Activated CD4-positive, CD25-positive, alpha-beta regulatory T cell treated with anti-CD3 and anti-CD28 coated beads, Interleukin-2, amount 50 U/mL, for 16 hours (primary cell): ENCODE results near the gene SAMD4A.
"Not testable (repeated sequence)": the region's sequence is repeated elsewhere in the genome, so short reads cannot be mapped to it uniquely, and the experiment has no call there.

Experiments used
- DNase-seq: peaks from one replicate; pipeline ENCODE4 v3.0.0-alpha.2; 2020; ENCODE audit warnings: low read depth, low spot score

Gene SAMD4A

DNA sequence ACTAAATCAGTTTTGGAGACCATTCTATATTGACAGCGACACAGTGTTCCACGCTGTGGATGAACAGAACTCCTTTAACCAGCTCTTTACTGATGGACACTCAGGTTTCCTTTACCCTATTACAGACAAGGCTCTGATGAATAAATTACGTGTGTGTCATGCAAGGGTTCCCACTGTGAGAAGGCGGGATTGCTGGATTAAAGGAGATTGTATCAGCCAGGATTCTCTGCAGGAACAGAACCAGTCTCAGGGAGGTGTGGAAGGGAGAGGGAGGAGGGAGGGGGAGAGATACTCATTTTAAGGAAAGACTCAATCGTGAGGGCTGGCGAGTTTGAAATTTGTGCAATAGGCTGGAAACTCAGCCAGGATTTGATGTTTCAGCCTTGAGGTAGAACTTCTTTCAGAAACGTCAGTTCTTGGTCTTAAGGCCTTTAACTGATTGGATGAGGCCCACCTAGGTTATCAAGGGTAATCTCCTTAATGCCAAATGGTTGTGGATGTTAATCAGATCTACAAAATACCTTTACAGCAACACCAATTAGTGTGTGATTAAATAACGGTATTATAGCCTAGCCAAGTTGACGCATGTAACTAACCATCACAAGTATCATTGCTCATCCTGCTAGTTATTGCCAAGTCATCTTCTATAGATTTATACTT is 231.7 kb downstream of the SAMD4A start:
- no peak for DNase-seq

DNA sequence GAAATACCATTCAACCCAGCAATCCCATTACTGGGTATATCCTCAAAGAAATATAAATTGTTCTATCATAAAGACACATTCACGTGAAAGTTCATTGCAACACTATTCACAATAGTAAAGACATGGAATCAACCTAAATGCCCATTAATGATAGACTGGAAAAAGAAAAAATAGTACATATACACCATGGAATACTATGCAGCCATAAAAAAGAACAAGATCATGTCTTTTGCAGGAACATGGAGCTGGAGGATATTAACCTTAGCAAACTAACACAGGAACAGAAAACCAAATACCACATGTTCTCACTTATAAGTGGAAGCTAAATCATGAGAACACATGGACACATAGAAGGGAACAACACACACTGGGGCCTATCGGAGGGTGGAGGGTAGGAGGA is 234.6 kb downstream of the SAMD4A start:
- DNase-seq = not testable (repeated sequence)

DNA sequence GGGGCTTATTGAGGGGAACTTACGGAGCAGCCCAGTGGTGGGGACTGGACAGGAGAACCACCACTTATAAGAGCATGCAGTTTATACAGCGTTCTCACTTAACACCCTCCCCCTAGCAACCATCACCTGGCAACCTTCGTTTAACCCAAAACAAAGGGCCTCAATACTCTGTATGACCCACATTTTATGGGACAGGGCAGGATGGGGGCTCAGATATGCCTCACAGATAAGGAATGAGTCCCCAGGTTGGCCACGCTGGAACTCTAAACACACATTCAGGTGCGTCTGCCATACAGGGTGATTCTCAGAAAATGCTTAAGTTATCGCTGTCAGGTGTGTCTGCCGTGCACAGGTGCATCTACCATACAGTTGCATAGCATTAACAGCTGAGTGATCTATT is 236.5 kb downstream of the SAMD4A start:
- DNase-seq = no peak

DNA sequence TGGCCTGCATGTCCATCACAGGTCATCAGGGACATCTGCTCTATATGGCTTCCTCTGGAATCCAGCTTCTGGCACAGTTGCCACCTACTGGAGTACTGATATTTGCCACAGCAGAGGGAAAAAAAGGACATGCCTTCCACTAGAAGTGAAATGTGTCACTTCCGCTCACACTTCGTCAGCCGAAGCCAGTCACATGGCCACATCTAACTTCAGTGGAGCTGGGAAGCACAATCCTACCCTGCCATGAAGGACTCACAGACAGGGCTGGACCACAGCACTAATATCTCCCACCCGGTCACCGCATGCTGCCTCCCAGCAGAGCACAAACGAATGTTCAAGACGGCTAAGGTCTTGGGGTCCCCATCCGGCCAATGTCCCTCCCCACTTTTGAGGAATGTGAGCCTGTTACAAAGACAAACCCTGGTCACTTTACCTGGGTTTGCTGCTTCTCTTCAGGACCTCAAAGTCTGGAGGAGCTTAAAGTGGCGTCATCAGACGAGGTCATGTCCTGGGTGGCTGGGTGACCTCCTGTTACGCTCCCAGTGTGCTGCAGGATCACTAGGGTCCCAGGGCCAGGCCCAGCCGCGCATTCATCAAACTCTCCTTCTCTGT is 237.1 kb downstream of the SAMD4A start:
- DNase-seq = no peak

DNA sequence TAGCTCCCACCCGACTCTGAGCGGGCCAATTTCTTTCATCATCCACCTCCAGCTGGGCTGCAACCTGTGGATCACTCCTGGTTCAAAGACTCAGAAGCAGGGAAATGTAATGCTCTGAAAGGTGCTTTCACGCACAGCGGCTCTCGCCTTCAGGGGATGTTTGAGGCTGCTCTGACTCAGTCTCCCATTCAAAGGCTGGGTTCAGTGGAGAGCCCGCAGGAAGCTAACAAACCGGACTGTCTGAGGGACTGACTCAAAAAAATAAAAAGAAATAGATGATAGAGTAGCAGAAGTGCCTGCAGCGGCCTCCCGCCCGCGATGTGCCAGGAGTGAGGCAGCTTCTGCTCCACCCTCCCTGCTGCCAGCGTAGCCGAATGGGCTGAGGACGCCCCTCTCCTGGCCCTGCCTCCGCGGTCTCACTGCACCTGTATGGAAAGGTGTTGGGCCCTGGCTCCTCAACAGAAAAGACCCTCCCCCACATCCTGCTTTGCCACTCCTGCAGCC is 237.7 kb downstream of the SAMD4A start:
- DNase-seq = no peak

DNA sequence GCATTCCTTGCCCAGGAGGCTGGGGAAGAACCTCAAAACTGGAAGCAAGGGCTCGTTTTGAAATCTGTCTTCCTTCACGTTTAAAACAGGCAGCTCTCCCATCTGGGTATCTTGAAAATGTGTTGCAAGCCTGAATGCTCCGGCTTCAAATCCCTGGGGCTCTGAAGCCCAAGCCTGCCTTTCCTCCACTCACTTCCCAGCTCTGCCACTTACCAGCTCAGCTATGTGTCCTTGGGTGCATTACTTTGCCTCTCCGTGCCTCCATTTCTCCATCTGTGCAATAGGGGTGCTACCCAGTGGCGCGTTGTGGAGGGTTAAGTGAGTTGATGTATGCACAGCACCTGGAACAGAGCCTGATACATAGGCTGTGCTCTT is 238.1 kb downstream of the SAMD4A start:
- no peak for DNase-seq

DNA sequence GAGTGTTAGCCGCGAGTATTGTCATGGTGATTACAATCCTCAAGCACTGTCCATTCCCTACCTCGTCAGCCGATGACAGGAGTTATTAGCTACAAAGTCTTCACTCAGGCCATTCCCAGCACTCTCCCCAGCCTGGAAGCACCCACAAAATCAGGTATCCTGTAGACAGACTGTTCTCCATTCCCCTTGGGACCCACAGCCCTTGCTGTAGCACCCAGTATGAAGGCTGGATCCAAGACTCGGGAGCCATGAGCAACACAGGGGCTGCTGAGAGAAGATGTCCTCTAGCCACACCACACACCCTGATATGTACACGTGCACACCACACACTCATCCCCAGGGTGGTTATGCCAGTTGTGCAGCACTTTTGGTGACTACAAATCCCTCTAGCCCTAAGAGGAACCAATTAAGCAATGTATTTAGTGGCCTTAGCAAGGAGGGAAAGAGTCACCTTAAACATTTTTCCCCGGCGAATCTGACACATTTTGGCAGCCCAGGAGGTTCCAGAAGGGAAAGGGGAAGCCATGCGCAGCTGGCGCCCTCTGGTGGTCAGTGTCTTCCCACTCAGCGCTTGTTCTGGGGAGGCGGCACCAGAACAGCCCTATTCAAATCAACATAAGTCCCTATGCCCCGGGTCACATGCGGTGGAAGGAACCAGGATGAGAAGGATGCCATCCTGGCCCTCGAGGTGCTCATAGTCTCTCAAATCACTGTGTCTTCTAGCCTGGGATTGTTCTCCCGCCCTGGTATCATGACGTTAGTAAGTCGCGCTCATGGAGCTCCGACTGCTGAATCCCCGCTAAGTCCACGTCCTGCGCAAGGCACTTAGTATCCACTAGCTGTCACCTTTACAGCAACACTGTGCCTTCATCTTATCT is 238.8 kb downstream of the SAMD4A start:
- peak; percentile 50 for DNase-seq

DNA sequence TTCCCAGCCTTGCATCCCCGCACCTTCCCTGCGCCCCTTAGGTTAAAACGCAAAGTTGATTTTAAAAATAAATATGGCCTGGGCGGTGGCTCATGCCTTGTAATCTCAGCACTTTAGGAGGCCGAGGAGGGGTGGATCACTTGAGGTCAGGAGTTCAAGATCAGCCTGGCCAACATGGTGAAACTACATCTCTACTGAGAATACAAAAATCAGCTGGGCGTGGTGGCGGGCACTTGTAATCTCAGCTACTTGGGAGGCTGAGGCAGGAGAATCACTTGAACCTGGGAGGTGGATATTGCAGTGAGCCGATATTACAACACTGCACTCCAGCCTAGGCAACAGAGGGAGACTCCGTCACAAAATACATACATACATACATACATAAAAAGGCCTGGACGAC is 239.7 kb downstream of the SAMD4A start:
- DNase-seq = no peak

DNA sequence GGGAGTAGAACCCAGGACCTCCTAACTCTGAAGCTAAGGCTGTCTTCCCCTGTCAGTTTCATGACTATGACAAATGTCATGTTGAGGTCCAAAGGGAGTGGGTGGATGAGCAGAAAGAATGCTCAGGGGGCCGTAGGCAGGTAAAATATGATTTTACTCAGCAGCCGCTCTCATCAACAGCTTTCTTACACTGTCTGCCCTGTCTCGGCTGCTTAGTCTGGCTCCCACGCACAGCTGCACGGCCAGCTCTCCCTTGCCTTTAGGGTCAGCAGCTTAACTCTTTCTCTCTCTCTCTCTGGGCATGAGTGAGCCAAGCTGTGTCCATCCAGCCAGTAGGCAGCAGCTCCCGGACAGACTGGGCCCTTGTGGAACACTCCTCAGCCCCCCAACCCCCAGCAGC is 240.5 kb downstream of the SAMD4A start:
- no peak for DNase-seq

DNA sequence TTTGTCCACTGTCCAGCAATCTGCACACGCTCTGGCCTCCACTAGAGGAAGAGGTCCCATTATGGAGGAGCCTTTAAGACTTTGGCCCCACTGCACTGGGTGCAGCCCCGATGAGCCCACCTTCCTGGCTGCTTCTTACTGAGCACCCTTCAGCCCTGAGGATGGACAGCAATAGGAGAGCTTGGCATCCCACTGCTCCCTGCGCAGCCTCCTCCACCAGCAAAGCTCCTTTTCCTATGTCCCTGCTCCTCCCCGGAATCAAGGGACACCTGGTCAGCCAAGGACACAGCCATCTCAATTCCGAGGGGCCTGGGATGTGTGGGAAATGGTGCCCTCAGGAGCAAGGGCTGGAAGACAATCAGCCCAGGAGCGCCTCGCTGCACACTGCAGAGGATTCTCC is 241.0 kb downstream of the SAMD4A start:
- no peak for DNase-seq

DNA sequence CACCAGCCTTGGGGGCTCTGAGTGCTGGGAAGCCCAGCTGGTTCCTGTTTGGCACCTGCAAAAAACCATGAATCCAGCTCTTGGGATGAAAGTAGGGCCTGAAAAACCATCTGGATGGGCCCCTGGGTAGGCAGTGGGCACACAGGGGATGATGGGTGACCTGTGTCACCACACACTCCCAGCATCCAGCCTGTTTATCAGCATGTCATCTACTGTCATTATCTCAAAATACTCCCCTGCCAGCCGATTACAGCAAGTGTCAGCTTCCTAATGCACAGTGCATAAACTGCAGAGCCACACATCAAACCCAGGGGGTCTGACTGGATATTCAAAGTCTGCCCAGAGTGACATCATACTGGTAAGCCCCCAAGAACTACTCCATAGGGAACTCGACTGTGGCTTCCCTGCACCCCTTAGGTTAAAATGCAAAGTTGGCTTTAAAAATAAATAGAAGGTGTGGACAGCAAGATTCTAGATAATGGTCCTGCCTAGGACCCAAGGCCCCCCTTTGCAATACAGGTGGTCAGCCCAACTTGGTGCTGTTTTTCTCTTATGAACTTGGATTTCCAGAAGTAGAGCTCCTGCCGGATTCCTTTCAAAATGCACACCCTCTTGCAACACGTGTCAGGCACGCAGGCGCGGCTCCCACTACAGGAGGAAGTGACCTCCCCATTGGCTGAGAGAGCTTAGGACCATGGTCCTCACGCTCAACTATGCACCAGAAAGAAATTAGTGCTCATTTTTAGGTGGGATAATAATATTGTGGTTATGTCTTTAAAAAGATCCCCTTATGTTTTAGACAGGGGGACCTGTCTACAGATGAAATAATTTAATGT is 241.6 kb downstream of the SAMD4A start:
- no peak for DNase-seq

DNA sequence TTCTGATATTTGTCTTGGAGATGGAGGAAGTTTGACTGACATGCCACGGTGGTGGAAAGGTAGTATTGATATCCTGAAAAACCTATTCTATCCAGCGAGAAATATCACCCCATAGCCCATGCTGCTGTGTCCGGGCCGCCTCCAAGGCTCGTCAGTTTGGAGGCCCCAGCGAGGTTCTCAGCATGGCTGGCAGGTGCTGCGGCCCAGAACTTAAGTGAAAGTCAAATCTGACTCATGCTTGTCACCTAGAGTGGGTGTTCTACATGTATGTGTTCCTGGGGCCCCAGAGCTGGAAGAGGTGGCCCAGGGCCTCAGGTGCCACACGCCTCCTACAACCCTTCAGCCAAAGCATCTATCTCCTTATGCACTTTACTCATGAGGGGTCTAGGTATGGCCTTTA is 242.8 kb downstream of the SAMD4A start:
- DNase-seq = no peak

DNA sequence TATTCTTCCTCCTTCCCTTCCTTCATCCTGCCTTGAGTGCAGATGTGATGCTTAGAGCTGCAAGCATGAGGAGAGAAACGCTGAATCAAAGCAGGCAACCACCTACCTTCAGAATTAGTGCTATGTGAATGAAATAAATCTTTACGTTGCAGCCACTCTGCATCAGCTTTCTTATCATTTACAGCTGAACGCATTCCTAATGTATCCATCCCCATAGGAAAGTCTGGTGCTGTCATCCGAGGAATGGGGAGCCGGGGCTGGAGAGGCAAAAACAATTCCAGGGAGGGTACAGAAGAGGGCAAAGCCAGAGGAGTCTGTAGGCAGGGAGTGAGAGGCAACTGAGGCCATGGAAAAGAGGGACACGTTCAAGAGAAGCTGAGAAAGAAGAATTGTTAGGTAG is 245.7 kb downstream of the SAMD4A start:
- DNase-seq = no peak

DNA sequence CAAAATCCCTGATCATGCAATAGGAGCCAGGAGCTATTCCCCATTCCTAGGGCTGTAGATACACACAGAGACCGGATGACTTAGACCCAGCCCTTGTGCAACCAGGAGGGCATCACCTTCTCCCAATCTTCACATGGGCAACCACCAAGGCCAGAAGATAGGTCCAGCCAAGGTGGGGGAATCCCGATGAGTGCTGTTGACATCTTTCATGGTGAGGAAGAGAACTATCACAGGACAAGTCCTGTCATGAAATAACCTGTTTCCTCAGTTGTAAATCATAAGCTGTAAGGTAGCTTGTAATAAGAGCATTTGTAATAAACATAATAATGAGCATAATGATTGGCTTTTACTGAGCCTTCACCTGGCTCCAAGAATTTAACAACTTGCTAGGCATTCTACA is 246.2 kb downstream of the SAMD4A start:
- no peak for DNase-seq

DNA sequence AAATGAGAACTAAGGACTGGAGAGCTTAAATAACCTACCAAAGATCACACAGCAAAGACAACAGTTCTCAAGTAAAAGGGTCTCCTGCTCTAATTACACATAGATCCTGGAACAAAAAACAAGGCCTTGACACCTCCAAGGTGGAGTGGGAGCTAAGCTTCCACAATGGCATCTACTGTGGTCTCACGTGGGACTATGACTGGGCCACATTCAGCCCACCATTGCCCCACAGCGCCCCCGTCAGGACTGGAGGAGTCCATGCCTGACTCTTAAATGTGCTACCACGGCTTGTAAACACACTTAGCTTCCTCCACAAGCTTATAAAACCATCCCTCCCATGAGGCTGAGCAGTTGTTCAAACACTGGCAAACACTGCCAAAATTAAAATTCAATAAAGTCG is 247.1 kb downstream of the SAMD4A start:
- DNase-seq = no peak

DNA sequence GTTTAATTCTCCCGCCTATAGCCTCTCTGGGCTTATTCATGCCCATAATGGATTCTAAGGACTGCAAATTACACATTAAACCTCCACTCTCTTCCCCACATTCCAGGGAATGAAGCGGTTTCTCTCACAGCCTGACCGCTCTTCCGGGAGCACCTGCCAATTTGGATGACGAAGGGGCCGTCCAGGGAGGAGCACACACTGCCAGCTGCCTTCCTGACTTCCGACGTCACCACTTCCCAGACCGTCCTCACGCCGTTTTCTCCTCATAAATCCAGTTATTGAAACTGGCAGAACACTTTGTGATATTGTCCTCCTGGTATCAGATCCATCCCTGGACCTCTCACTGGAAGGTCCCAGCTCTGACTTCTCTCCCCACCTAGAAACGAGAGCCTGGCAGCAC is 248.1 kb downstream of the SAMD4A start:
- no peak for DNase-seq

DNA sequence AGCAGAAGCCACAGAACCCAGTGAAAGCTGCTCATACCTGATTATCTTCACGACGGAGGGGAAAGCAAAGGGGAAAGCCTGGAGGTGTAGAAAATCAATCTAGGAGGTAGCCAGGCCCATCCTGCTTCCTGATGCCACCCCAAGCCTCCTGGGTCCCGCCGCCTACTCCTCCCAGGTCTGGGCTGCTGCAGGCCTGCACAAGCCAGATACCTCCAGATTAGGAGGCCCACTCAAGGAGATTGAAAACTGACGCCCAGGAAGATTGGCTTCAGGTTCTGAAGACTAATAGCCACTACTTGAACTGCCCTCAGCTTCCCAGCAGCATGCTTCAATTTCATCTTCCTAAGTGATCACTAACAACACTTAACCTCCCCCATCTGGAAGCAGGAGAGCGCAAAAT is 248.6 kb downstream of the SAMD4A start:
- no peak for DNase-seq

DNA sequence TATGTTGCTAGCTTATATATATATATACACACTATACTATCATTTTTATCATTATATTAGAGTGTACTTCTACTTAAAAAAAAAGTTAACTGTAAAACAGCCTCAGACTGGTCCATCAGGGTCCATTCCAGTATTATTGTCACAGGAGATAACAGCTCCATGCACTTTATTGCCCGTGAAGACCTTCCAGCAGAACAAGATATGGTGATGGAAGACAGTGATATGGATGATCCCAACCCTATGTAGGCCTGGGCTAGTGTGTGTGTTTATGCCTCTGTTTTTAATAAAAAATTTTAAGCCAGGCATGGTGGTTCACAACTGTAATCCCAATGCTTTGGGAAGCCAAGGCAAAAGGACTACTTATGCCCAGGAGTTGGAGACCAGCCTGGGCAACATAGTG is 249.5 kb downstream of the SAMD4A start:
- no peak for DNase-seq

DNA sequence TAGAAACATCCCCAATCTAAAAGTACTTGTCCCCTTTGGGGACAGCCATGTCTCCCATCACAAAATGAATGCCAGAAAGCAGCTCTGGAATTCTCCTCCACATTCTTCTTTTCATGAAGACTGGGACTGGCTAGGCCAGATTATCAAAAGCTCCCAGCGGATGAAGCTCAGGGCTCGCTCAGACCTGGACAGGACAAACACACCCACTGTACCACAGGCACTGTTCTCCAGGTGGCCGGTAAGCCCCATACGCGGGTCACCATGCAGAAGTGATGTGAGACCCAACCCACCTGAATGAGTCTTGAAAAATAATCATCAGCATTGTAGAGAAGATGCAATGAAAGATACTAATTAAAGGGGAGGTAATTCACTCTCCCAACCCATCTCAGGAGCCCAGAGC is 250.6 kb downstream of the SAMD4A start:
- DNase-seq = no peak

DNA sequence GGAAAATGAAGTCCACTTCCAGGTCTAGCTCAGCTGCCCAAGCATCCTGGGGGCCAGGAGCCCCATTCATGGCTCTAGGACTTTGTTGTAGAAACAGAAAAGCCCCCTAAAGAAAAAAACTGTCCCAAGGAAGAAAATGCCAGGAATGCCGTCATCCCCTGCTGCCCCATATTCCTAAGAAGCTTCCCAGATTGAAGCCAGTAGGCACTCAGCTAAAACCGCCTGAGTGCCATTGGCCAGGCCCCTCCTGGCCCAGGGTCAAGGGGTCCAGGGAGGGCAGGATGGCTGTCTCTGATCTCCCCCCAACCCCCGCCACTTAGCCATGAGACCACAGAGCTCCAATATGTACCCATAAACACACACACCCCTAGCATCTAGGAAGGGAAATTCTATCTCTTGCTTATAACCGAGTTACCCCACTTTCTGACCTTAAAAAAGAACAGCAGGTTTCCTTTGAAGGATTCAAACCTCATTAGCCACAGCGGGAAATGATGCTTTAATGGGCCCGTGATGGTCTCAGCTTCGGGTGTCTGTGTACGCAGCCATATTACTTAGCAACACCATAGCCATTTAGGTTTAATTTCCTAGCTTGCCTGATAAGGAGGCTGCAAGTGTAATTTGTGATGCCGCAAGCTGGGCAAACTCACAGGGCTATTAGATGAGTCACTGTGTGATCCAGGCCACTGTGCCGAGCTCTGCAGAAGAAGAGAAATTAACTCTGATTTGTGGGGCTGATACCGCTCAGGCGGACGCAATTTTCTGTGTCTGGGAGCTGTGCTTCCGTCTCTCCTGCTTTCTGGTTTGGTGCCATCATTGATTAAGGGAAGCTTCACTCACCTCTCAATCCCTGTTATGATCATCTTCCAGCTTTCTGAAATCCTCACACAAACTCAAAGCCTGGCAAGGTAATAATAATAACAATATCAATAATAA is 251.5 kb downstream of the SAMD4A start:
- no peak for DNase-seq

DNA sequence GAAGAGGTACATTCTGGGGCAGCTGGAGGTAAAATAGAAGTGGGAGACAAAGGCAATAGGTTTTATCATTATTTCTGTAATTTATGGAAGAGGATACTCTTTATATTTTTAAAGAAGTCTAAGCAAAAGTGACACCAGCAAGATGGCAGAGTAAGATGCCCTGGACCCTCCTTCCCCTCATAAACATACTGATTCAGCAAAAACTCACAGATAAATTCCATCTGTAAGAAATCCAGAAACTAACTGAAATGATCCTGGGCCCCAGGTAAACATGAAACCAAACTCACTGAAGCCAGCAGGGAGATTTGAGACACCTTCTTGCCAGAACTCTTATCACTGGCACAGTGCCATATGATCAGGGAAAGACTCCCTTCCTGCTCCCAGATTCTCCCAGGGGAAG is 255.8 kb downstream of the SAMD4A start:
- no peak for DNase-seq
